ENCODE data around the gene PTGDR2. TPM values are rescaled to one million over a fixed set of nuclear protein-coding genes. Genes with fewer than 3 reads are reported as not detected.

Gene PTGDR2
- total RNA-seq, 1 donor from 2014 or later, result not detected

DNA sequence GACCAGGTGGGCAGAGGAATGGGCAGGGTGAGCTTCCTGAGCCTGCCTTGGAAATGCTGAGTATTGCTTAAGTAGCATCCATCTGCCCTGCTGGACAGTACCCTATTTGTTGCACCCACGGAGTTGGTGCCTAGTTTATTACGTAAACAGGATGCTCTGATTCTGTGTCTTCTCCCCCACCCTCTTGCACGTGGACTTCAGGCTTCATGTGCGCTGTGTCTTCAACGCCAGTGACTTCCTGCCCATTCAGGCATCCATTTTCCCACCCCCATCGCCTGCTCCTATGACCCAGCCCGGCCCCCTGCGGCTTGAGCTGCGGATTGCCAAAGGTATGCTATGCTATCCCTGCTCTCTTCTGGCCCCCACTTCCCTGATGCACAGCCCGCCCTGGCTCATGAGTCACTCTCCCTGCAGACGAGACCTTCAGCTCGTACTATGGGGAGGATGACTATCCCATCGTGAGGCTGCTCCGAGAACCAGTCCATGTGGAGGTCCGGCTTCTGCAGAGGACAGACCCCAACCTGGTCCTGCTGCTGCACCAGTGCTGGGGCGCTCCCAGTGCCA lies 17.3 kb upstream of the PTGDR2 start:
- intact Hi-C loops (cut with DNase I), result no loop called here
- DNase-seq (ENCODE audit: low spot score in 2 of 2), result peak in 1 of 2 donors; percentile 55
- H3K4me3 ChIP-seq, result no peak overlapping the region
- no peaks in the 10 kb centered on the region for H3K9me3 ChIP-seq
- no peaks in the 10 kb centered on the region for H3K27me3 ChIP-seq
- TF ChIP-seq, protein P1, sequence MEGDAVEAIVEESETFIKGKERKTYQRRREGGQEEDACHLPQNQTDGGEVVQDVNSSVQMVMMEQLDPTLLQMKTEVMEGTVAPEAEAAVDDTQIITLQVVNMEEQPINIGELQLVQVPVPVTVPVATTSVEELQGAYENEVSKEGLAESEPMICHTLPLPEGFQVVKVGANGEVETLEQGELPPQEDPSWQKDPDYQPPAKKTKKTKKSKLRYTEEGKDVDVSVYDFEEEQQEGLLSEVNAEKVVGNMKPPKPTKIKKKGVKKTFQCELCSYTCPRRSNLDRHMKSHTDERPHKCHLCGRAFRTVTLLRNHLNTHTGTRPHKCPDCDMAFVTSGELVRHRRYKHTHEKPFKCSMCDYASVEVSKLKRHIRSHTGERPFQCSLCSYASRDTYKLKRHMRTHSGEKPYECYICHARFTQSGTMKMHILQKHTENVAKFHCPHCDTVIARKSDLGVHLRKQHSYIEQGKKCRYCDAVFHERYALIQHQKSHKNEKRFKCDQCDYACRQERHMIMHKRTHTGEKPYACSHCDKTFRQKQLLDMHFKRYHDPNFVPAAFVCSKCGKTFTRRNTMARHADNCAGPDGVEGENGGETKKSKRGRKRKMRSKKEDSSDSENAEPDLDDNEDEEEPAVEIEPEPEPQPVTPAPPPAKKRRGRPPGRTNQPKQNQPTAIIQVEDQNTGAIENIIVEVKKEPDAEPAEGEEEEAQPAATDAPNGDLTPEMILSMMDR (IDR thresholded peaks at IDR 0.05), result no peak
- no peak overlapping the region for H3K27ac ChIP-seq
- H3K4me1 ChIP-seq, result no peaks in the 10 kb centered on the region
- no peaks in the 10 kb centered on the region for H3K36me3 ChIP-seq

DNA sequence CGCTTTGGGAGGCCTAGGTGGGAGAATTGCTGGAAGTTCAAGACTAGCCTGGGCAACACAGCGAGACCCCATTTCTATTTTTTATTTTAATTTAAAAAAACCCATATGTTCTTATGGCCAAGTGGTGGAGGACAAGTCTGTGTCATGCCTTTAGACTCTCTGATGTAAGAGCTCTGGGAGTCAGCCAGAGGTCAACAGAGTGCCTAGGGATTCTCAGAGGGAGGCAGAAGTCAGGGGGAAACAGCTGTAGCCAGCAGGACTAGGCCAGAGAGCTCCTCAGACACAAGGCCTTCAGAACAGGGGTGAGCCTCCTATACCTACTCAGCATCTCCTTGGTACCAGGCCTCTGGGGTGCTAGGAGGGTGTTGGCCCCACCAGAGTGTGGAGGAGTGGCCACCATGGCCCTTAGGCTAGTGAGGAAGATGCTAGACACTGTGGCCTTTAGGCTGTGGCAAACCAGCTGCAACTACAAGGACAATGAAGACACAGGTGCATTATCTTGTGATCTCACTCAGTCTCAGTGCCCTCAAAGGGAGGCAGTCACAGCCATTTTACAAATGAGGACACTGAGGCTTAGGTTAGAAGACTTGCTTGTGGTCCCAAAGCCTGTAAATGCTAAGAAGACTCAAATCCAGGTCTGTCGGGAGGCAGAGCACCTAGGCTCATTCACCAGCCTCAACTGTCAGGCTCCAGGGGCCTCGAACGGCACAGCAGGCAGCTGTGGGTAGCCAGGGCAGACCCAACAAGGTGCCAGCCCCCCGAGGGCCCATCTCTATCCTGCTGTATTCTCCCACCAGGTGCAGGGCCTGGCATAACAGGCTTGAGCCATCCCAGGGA lies 16.6 kb upstream of the PTGDR2 start:
- no peak overlapping the region for H3K27ac ChIP-seq
- DNase-seq (ENCODE audit: low spot score in 2 of 2), result peak in 1 of 2 donors; percentile 67

DNA sequence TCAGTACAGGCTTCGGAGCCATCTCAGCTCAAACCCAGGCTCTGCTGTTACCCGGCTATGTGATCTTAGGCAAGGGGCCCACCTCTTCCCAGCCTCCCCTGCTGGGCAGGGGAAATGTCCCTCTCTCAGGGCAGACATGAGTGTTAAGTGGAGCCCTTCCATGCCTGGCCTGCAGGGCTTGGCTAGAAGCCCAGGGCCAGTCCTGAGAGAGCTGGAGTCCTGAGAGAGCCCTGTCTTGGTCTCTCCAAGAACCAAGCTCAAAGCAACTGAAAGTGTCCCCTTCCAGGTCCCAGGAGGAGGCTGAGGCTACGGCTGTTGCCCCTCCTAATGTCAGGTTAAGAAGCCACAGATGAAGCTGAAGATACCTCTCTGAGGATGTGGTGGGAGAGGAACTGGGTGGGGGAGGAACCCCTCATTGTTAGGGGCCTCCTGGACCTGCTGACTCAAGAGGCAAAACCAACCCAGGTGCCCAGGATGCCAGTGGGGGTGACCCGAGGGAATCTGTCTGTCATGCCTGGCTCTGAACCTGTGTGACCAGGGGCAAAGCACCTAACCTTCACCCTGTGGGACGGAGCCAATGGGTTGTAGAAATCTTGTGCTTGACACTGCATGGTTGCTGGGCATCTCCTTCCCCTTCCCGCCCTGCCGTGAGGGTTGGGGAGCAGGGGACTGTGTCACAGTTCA lies 15.8 kb upstream of the PTGDR2 start:
- DNase-seq (ENCODE audit: low spot score in 2 of 2), result peak in 1 of 2 donors; percentile 47
- no peak overlapping the region for H3K27ac ChIP-seq
- H3K4me1 ChIP-seq, result no peaks in the 10 kb centered on the region
- intact Hi-C loops (cut with DNase I), result no loop called here
- H3K27me3 ChIP-seq, result no peaks in the 10 kb centered on the region
- TF ChIP-seq, protein P1 (IDR thresholded peaks at IDR 0.05), result no peak
- H3K36me3 ChIP-seq, result no peaks in the 10 kb centered on the region
- no peaks in the 10 kb centered on the region for H3K9me3 ChIP-seq
- H3K4me3 ChIP-seq, result no peak overlapping the region

More for the DNA sequence above, 16.6 kb upstream of the PTGDR2 start:
- no peaks in the 10 kb centered on the region for H3K27me3 ChIP-seq
- TF ChIP-seq, protein P1 (IDR thresholded peaks at IDR 0.05), result no peak
- intact Hi-C loops (cut with DNase I), result no loop called here
- no peaks in the 10 kb centered on the region for H3K4me1 ChIP-seq
- no peaks in the 10 kb centered on the region for H3K9me3 ChIP-seq
- no peaks in the 10 kb centered on the region for H3K36me3 ChIP-seq
- H3K4me3 ChIP-seq, result no peak overlapping the region

DNA sequence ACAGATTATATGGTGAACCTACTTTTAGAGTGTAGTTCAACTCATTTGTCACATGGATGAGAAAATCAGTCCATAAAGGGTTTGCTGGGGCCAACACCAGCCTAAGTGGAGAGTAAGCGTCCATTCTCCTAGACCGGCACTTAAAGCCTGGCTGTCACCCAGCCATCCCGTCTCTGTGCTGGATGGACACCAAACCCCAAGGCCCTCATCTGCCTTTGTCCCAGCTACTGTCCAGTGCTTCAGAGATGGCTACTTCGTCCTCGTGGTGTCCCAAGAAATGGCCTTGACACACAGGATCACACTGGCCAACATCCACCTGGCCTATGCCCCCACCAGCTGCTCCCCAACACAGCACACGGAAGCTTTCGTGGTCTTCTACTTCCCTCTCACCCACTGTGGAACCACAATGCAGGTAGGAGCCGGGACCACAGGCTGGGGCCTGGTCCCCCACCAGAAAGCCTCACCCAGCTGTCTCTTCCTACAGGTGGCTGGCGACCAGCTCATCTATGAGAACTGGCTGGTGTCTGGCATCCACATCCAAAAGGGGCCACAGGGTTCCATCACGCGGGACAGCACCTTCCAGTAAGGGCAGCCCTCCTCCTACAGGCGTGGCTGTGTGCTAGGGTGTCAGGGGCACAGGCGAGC lies 15.1 kb upstream of the PTGDR2 start:
- Histone ChIP-seq H3K4me1 (no peaks in the 10 kb centered on the region), H3K36me3 (no peaks in the 10 kb centered on the region), H3K9me3 (no peaks in the 10 kb centered on the region), H3K27me3 (no peaks in the 10 kb centered on the region), H3K4me3 (no peak overlapping the region), H3K27ac (no peak overlapping the region)
- TF ChIP-seq, protein P1 (IDR thresholded peaks at IDR 0.05), result no peak
- peak in 1 of 2 donors; percentile 51 for DNase-seq (ENCODE audit: low spot score in 2 of 2)
- intact Hi-C loops (cut with DNase I), result no loop called here

DNA sequence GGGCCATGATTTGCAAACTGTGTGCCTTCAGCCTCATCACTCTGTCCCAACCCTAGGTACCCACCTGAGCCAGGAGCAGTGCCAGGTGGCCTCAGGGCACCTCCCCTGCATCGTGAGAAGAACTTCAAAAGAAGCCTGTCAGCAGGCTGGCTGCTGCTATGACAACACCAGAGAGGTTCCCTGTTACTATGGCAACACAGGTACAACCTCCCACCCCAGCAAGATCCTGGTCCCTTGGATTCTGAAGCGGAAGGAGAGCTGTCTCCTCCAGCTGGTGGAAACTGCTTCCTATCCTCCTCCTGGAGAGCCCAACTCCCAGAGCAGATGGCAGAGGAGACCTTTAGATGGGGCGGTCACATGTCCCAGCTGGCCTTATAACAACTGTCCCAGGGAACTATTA lies 14.5 kb upstream of the PTGDR2 start:
- no peaks in the 10 kb centered on the region for H3K9me3 ChIP-seq
- DNase-seq (ENCODE audit: low spot score in 2 of 2), result peak in 1 of 2 donors; percentile 44
- H3K36me3 ChIP-seq, result no peaks in the 10 kb centered on the region
- H3K27ac ChIP-seq, result no peak overlapping the region
- intact Hi-C loops (cut with DNase I), result no loop called here
- H3K27me3 ChIP-seq, result no peaks in the 10 kb centered on the region
- H3K4me3 ChIP-seq, result no peak overlapping the region
- TF ChIP-seq, protein P1 (IDR thresholded peaks at IDR 0.05), result no peak
- no peaks in the 10 kb centered on the region for H3K4me1 ChIP-seq

Measured in ascending aorta (tissue), 2 donors.